GM12878 (cell line): ENCODE results near the gene ANP32B. TPM values are rescaled to one million over a fixed set of nuclear protein-coding genes. Genes with fewer than 3 reads are reported as not detected.

Experiments
- BCL11A ChIP-seq: IDR thresholded peaks from 2 replicates; pipeline ENCODE4 v1.6.1; 2011; ENCODE audit warnings: low read depth, low read length
- IKZF2 ChIP-seq, 2 experiments: fragments of 450-650 bp; IDR thresholded peaks; 2 replicates each; pipeline ENCODE4 v1.6.1; 2017; ENCODE audit warnings: mild to moderate bottlenecking in 2 of 2, moderate library complexity in 2 of 2
- SMC3 ChIP-seq: IDR thresholded peaks from 2 replicates; pipeline ENCODE4 v1.6.1; 2011; ENCODE audit warnings: low read length, improper control_type of control experiment, borderline replicate concordance
- SRF ChIP-seq, 2 experiments: IDR thresholded peaks; 2 replicates each; pipeline ENCODE4 v1.6.1; 2011; ENCODE audit warnings: low read depth in 2 of 2, low read length in 2 of 2, mild to moderate bottlenecking in 1 of 2, moderate library complexity in 1 of 2
- TAF1 ChIP-seq: IDR thresholded peaks from 2 replicates; pipeline ENCODE4 v1.6.1; 2011; ENCODE audit warnings: mild to moderate bottlenecking, low read depth, low read length, borderline replicate concordance
- polyA plus RNA-seq, 11 experiments: library from polyadenylated mRNA; depleted of rRNA in 4 of 11; unstranded in 6 of 11; stranded (reverse) in 5 of 11; fragments of >200 nt; fragmentation: Nextera tagmentation in 4 of 11; fragmentation: Illumina TruSeq in 1 of 11; extraction: Ambion mirVana in 4 of 11; extraction: Trizol in 1 of 11; gene quantifications; 1 replicate in 1 of 11; 2 replicates in 10 of 11; pipeline versions ENCODE4 v1.2.1 to v1.2.3, GENCODE V29; 2011 to 2016; ENCODE audit warnings: inconsistent platforms in 2 of 11, missing spikeins in 2 of 11, low read depth in 1 of 11
- total RNA-seq, 4 experiments: library from RNA; depleted of rRNA in 3 of 4; stranded (reverse); fragments of >200 nt in 3 of 4; fragmentation: Illumina TruSeq in 1 of 4; extraction: Trizol in 1 of 4; gene quantifications; 2 replicates each; pipeline versions ENCODE4 v1.2.1 to v1.2.3, GENCODE V29; 2013 to 2021
- TF ChIP-seq, protein P1 (sequence below): IDR thresholded peaks from 2 replicates; pipeline ENCODE4 v1.6.1; 2012; ENCODE audit warnings: mild to moderate bottlenecking, low read depth, low read length
- TF ChIP-seq, protein P2 (sequence below): fragments of 450-650 bp; IDR thresholded peaks from 2 replicates; pipeline ENCODE4 v1.6.1; 2018; ENCODE audit warnings: mild to moderate bottlenecking, low read depth, moderate library complexity; ENCODE audit not compliant: partially characterized antibody

ANP32B gene
- total and polyA plus RNA-seq, 10 of the 15 experiments (the other 5 are each of a cell fraction or from before 2014, with no cell fraction given): 24.5 to 419 (median 171) TPM

DNA sequence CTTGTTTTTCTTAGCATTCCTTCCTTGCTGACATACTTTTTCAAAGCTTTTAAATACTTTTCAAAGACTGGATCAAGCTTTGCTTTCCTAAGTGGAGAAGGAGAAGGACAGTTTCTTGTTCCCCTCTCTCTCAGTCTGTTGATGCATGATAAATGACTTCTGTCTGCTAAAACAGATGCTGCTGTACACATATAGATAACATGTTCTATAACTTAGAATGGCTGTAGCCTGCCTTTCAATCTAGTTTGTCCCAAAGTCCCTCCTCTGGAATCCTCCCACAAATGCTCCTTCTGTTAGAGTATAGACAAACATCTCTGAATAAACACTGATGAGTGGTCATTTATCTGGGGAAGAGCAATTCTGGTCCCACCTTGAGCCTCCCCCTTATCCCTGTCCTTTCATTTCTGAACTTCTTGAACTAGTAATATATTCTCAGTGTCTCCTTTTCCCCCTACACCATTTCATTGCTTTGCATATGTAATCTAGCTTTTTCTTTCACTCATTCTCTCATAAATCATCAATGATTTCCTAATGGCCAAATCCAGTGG lies 39.8 kb upstream of the ANP32B start (continued):
- TF ChIP-seq, protein P1, sequence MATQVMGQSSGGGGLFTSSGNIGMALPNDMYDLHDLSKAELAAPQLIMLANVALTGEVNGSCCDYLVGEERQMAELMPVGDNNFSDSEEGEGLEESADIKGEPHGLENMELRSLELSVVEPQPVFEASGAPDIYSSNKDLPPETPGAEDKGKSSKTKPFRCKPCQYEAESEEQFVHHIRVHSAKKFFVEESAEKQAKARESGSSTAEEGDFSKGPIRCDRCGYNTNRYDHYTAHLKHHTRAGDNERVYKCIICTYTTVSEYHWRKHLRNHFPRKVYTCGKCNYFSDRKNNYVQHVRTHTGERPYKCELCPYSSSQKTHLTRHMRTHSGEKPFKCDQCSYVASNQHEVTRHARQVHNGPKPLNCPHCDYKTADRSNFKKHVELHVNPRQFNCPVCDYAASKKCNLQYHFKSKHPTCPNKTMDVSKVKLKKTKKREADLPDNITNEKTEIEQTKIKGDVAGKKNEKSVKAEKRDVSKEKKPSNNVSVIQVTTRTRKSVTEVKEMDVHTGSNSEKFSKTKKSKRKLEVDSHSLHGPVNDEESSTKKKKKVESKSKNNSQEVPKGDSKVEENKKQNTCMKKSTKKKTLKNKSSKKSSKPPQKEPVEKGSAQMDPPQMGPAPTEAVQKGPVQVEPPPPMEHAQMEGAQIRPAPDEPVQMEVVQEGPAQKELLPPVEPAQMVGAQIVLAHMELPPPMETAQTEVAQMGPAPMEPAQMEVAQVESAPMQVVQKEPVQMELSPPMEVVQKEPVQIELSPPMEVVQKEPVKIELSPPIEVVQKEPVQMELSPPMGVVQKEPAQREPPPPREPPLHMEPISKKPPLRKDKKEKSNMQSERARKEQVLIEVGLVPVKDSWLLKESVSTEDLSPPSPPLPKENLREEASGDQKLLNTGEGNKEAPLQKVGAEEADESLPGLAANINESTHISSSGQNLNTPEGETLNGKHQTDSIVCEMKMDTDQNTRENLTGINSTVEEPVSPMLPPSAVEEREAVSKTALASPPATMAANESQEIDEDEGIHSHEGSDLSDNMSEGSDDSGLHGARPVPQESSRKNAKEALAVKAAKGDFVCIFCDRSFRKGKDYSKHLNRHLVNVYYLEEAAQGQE: no peak
- TF ChIP-seq BCL11A: no peak
- TF ChIP-seq SMC3: no peak
- TF ChIP-seq, protein P2, sequence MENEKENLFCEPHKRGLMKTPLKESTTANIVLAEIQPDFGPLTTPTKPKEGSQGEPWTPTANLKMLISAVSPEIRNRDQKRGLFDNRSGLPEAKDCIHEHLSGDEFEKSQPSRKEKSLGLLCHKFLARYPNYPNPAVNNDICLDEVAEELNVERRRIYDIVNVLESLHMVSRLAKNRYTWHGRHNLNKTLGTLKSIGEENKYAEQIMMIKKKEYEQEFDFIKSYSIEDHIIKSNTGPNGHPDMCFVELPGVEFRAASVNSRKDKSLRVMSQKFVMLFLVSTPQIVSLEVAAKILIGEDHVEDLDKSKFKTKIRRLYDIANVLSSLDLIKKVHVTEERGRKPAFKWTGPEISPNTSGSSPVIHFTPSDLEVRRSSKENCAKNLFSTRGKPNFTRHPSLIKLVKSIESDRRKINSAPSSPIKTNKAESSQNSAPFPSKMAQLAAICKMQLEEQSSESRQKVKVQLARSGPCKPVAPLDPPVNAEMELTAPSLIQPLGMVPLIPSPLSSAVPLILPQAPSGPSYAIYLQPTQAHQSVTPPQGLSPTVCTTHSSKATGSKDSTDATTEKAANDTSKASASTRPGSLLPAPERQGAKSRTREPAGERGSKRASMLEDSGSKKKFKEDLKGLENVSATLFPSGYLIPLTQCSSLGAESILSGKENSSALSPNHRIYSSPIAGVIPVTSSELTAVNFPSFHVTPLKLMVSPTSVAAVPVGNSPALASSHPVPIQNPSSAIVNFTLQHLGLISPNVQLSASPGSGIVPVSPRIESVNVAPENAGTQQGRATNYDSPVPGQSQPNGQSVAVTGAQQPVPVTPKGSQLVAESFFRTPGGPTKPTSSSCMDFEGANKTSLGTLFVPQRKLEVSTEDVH: no peak
- no peak for TF ChIP-seq TAF1
- no peak for TF ChIP-seq SRF (IDR thresholded peaks at IDR 0.05; ENCODE audit: low read depth in 2 of 2, low read length in 2 of 2)
- TF ChIP-seq IKZF2 (IDR thresholded peaks at IDR 0.05): no peak
